Activated naive CD4-positive, alpha-beta T cell treated with anti-CD3 and anti-CD28 coated beads, Interleukin-2, amount 10 ng/mL, durations not matched to agents 7 days and 5 days (primary cell): ENCODE data around the gene NCAPD3.
"Not testable (repeated sequence)": the region's sequence is repeated elsewhere in the genome, so short reads cannot be mapped to it uniquely, and the experiment has no call there.

Experiments
- CTCF ChIA-PET: fragments of 350-600 bp; sonication (Branson Sonifier 250); formaldehyde crosslinking; loops from one replicate; lab custom pipeline; 2021; ENCODE audit warnings: antibody characterized with exemption; lab: Charles Lee
- DNase-seq: peaks from one replicate; pipeline ENCODE4 v3.0.0-alpha.2; 2020
- H3K27ac Mint-ChIP-seq: one replicate; pipeline ENCODE4 v1.8.0; 2021; ENCODE audit warnings: mild to moderate bottlenecking, moderate library complexity, mixed read lengths
- H3K27me3 Mint-ChIP-seq: one replicate; pipeline ENCODE4 v1.8.0; 2021; ENCODE audit warnings: mild to moderate bottlenecking, mixed read lengths
- H3K36me3 Mint-ChIP-seq: one replicate; pipeline ENCODE4 v1.8.0; 2021; ENCODE audit warnings: mixed read lengths
- H3K4me1 Mint-ChIP-seq: one replicate; pipeline ENCODE4 v1.8.0; 2021; ENCODE audit warnings: mixed read lengths
- H3K4me3 Mint-ChIP-seq: one replicate; pipeline ENCODE4 v1.8.0; 2021; ENCODE audit warnings: mild to moderate bottlenecking, moderate library complexity, mixed read lengths
- H3K9me3 Mint-ChIP-seq: one replicate; pipeline ENCODE4 v1.8.0; 2021; ENCODE audit warnings: mixed read lengths

The NCAPD3 gene

GRCh38 chr11:134261626-134262488 is 38.1 kb upstream of the NCAPD3 start:
- peak; percentile 66 for DNase-seq
- Mint-ChIP-seq H3K27ac (no peak overlapping the region), H3K9me3 (no peaks in the 10 kb centered on the region), H3K27me3 (no peaks in the 10 kb centered on the region), H3K4me3 (no peak overlapping the region), H3K36me3 (peaks cover 26% of the 10 kb centered on the region), H3K4me1 (peaks cover 22% of the 10 kb centered on the region)
- CTCF ChIA-PET: interaction anchor here (1.0 to 7.0 kb wide), 15 partner anchors 8 to 98 kb away, joined by 3 to 68 read pairs (median 6); partner anchors contain the start of genes ACAD8, GLB1L3, NCAPD3 and VPS26B

- Mint-ChIP-seq H3K4me3 (no peak overlapping the region), H3K27ac (no peak overlapping the region), H3K4me1 (peaks cover 16% of the 10 kb centered on the region), H3K9me3 (no peaks in the 10 kb centered on the region), H3K36me3 (peaks cover 27% of the 10 kb centered on the region), H3K27me3 (no peaks in the 10 kb centered on the region)
- no peak for DNase-seq
- CTCF ChIA-PET: interaction anchor here (1.4 to 7.0 kb wide), 8 partner anchors 9 to 99 kb away, joined by 3 to 68 read pairs (median 10); partner anchors contain the start of genes GLB1L3, NCAPD3 and VPS26B
Measured at GRCh38 chr11:134260983-134261382, 37.2 kb upstream of the NCAPD3 start.

- no peak overlapping the region for H3K4me3 Mint-ChIP-seq
- H3K36me3 Mint-ChIP-seq: peaks cover 28% of the 10 kb centered on the region
- H3K4me1 Mint-ChIP-seq: peaks cover 19% of the 10 kb centered on the region
- CTCF ChIA-PET: interaction anchor here (1.4 to 7.0 kb wide), 5 partner anchors 9 to 54 kb away, joined by 3 to 68 read pairs (median 11); partner anchors contain the start of genes GLB1L3, NCAPD3 and VPS26B
- DNase-seq: no peak
- no peaks in the 10 kb centered on the region for H3K27me3 Mint-ChIP-seq
- H3K9me3 Mint-ChIP-seq: no peaks in the 10 kb centered on the region
- peak overlapping the region; percentile 46 for H3K27ac Mint-ChIP-seq
Measured at GRCh38 chr11:134260503-134260902, 36.7 kb upstream of the NCAPD3 start.

- CTCF ChIA-PET: no interaction called here
- H3K4me3 Mint-ChIP-seq: no peak overlapping the region
- H3K36me3 Mint-ChIP-seq: peaks cover 26% of the 10 kb centered on the region
- no peak for DNase-seq
- H3K9me3 Mint-ChIP-seq: no peaks in the 10 kb centered on the region
- peaks cover 35% of the 10 kb centered on the region for H3K4me1 Mint-ChIP-seq
- no peaks in the 10 kb centered on the region for H3K27me3 Mint-ChIP-seq
- H3K27ac Mint-ChIP-seq: no peak overlapping the region
Measured at GRCh38 chr11:134258577-134258976, 34.8 kb upstream of the NCAPD3 start.

- Mint-ChIP-seq H3K4me1 (peaks cover 42% of the 10 kb centered on the region), H3K4me3 (no peak overlapping the region), H3K9me3 (no peaks in the 10 kb centered on the region), H3K27ac (no peak overlapping the region), H3K27me3 (no peaks in the 10 kb centered on the region), H3K36me3 (peaks cover 25% of the 10 kb centered on the region)
- no peak for DNase-seq
- CTCF ChIA-PET: no interaction called here
Measured at GRCh38 chr11:134257101-134257500, 33.3 kb upstream of the NCAPD3 start.

GRCh38 chr11:134255184-134255561 is 31.4 kb upstream of the NCAPD3 start:
- CTCF ChIA-PET: interaction anchor here (1.0 to 1.2 kb wide), 2 partner anchors 19 to 21 kb away, joined by 3 to 6 read pairs; partner anchors contain the start of gene GLB1L3
- Mint-ChIP-seq H3K4me3 (peak overlapping the region; percentile 51), H3K36me3 (peaks cover 21% of the 10 kb centered on the region), H3K4me1 (peaks cover 42% of the 10 kb centered on the region)
- DNase-seq, H3K27ac Mint-ChIP-seq, H3K27me3 Mint-ChIP-seq, H3K9me3 Mint-ChIP-seq: not testable (repeated sequence)

GRCh38 chr11:134254433-134255183 is 30.8 kb upstream of the NCAPD3 start:
- H3K27ac Mint-ChIP-seq: no peak overlapping the region
- CTCF ChIA-PET: interaction anchor here (1.0 to 1.3 kb wide), 3 partner anchors 7 to 22 kb away, joined by 3 to 6 read pairs (median 4); partner anchors contain the start of gene GLB1L3
- H3K9me3 Mint-ChIP-seq: no peaks in the 10 kb centered on the region
- DNase-seq: no peak
- peaks cover 38% of the 10 kb centered on the region for H3K4me1 Mint-ChIP-seq
- peak overlapping the region; percentile 94 for H3K4me3 Mint-ChIP-seq
- peaks cover 19% of the 10 kb centered on the region for H3K36me3 Mint-ChIP-seq
- H3K27me3 Mint-ChIP-seq: no peaks in the 10 kb centered on the region

- peak; percentile 98 for DNase-seq
- H3K4me3 Mint-ChIP-seq: peak within 1 kb of the TSS; percentile 94
- H3K9me3 Mint-ChIP-seq: no peaks in the 10 kb centered on the region
- H3K36me3 Mint-ChIP-seq: peaks cover 21% of the 10 kb centered on the region
- peak within 1 kb of the TSS; percentile 85 for H3K27ac Mint-ChIP-seq
- H3K4me1 Mint-ChIP-seq: peaks cover 44% of the 10 kb centered on the region
- CTCF ChIA-PET: interaction anchor here (1.3 to 2.5 kb wide), 2 partner anchors 9 kb away, joined by 4 to 19 read pairs; no protein-coding TSS in a partner anchor
- no peaks in the 10 kb centered on the region for H3K27me3 Mint-ChIP-seq
Measured at GRCh38 chr11:134253188-134253993, 29.6 kb upstream of the NCAPD3 start, which contains the start of the genes ACAD8 and THYN1. Gene ACAD8, plus strand, starts transcription at chr11:134253568. Its CDS starts 33 bp downstream, at chr11:134253601. Gene THYN1, minus strand, starts transcription at chr11:134253352. Its CDS starts 470 bp downstream, at chr11:134252882.

GRCh38 chr11:134252346-134253187 is 28.8 kb upstream of the NCAPD3 start:
- Mint-ChIP-seq H3K4me1 (peaks cover 44% of the 10 kb centered on the region), H3K4me3 (peak overlapping the region; percentile 94), H3K36me3 (peaks cover 23% of the 10 kb centered on the region), H3K27me3 (no peaks in the 10 kb centered on the region), H3K9me3 (no peaks in the 10 kb centered on the region), H3K27ac (peak overlapping the region; percentile 85)
- DNase-seq: peak; percentile 49
- CTCF ChIA-PET: interaction anchor here (1.0 to 2.5 kb wide), 4 partner anchors 10 to 45 kb away, joined by 3 to 19 read pairs (median 3); no protein-coding TSS in a partner anchor

GRCh38 chr11:134250675-134251074 is 26.9 kb upstream of the NCAPD3 start:
- Mint-ChIP-seq H3K27me3 (no peaks in the 10 kb centered on the region), H3K4me1 (peaks cover 42% of the 10 kb centered on the region), H3K27ac (no peak overlapping the region), H3K9me3 (no peaks in the 10 kb centered on the region), H3K36me3 (peaks cover 24% of the 10 kb centered on the region), H3K4me3 (no peak overlapping the region)
- no peak for DNase-seq
- CTCF ChIA-PET: interaction anchor here (0.6 to 2.5 kb wide), 3 partner anchors 11 to 62 kb away, joined by 3 to 19 read pairs (median 3); no protein-coding TSS in a partner anchor

GRCh38 chr11:134250246-134250645 is 26.5 kb upstream of the NCAPD3 start:
- no peaks in the 10 kb centered on the region for H3K27me3 Mint-ChIP-seq
- no peak for DNase-seq
- H3K9me3 Mint-ChIP-seq: no peaks in the 10 kb centered on the region
- no peak overlapping the region for H3K27ac Mint-ChIP-seq
- CTCF ChIA-PET: interaction anchor here (0.6 kb wide), 1 partner anchor 42 kb away, joined by 3 read pairs; no protein-coding TSS in a partner anchor
- H3K36me3 Mint-ChIP-seq: peaks cover 24% of the 10 kb centered on the region
- peaks cover 38% of the 10 kb centered on the region for H3K4me1 Mint-ChIP-seq
- H3K4me3 Mint-ChIP-seq: no peak overlapping the region

- Mint-ChIP-seq H3K27ac (peak overlapping the region; percentile 54), H3K9me3 (no peaks in the 10 kb centered on the region), H3K27me3 (no peaks in the 10 kb centered on the region), H3K36me3 (peaks cover 32% of the 10 kb centered on the region), H3K4me3 (no peak overlapping the region), H3K4me1 (peaks cover 26% of the 10 kb centered on the region)
- CTCF ChIA-PET: interaction anchor here (1.1 to 2.0 kb wide), 3 partner anchors 13 to 27 kb away, joined by 3 to 7 read pairs (median 3); partner anchors contain the start of genes GLB1L3 and VPS26B
- DNase-seq: no peak
Measured at GRCh38 chr11:134248910-134249480, 25.2 kb upstream of the NCAPD3 start.
